Neuronal stem cell (in vitro differentiated cells): ENCODE measurements around the gene DNAJC18.
A peak's percentile ranks its signal among the peaks of the same experiment; 100 is the strongest.

Source experiments
- DNase-seq: peaks from one replicate; pipeline ENCODE4 v3.0.0-alpha.2; 2013; ENCODE audit warnings: low spot score
- H2AFZ ChIP-seq: one replicate; pipeline ENCODE4 v1.6.1; 2013; ENCODE audit warnings: mild to moderate bottlenecking, low read length, inconsistent platforms
- H2AK5ac ChIP-seq: 2 replicates; pipeline ENCODE4 v1.6.1; 2013; ENCODE audit warnings: low read depth, mild to moderate bottlenecking, inconsistent platforms, low read length, moderate library complexity, mixed read lengths
- H2BK120ac ChIP-seq: 2 replicates; pipeline ENCODE4 v1.6.1; 2013; ENCODE audit warnings: low read depth, mild to moderate bottlenecking, inconsistent platforms, low read length, moderate library complexity, mixed read lengths
- H2BK12ac ChIP-seq: one replicate; pipeline ENCODE4 v1.6.1; 2013; ENCODE audit warnings: low read length, inconsistent platforms
- H2BK15ac ChIP-seq: 2 replicates; pipeline ENCODE4 v1.6.1; 2013; ENCODE audit warnings: mild to moderate bottlenecking, low read length, inconsistent platforms, mixed read lengths
- H2BK5ac ChIP-seq: one replicate; pipeline ENCODE4 v1.6.1; 2013; ENCODE audit warnings: inconsistent platforms, mild to moderate bottlenecking, low read length, moderate library complexity
- H3K14ac ChIP-seq: one replicate; pipeline ENCODE4 v1.6.1; 2013; ENCODE audit warnings: low read length, inconsistent platforms
- H3K18ac ChIP-seq: 2 replicates; pipeline ENCODE4 v1.6.1; 2013; ENCODE audit warnings: low read length, inconsistent platforms
- H3K23ac ChIP-seq: 2 replicates; pipeline ENCODE4 v1.6.1; 2013; ENCODE audit warnings: low read depth, mild to moderate bottlenecking, mixed read lengths, low read length, inconsistent platforms; ENCODE audit not compliant: poor library complexity
- H3K27ac ChIP-seq: replicated peaks from 3 replicates; pipeline ENCODE4 v1.5.1; 2013; ENCODE audit warnings: low read length, inconsistent platforms
- H3K27me3 ChIP-seq, 3 experiments: 2 replicates each; pipeline ENCODE4 v1.6.1; 2013; ENCODE audit warnings: low read length in 3 of 3, mild to moderate bottlenecking in 2 of 3, inconsistent platforms in 1 of 3, low read depth in 1 of 3, mixed read lengths in 1 of 3, moderate library complexity in 1 of 3; ENCODE audit not compliant: control insufficient read depth in 3 of 3, insufficient read depth in 3 of 3
- H3K36me3 ChIP-seq, 2 donors: replicated peaks in 1 of 2; 2 replicates each; pipeline ENCODE4 v1.6.1; 2013; ENCODE audit warnings: low read length in 2 of 2; ENCODE audit not compliant: control insufficient read depth in 2 of 2, insufficient read depth in 2 of 2
- H3K4ac ChIP-seq: 2 replicates; pipeline ENCODE4 v1.6.1; 2013; ENCODE audit warnings: inconsistent platforms, mild to moderate bottlenecking, low read length, moderate library complexity
- H3K4me1 ChIP-seq, 2 donors: 1 replicate in 1 of 2; 2 replicates in 1 of 2; pipeline ENCODE4 v1.6.1; 2013; ENCODE audit warnings: low read length in 2 of 2, low read depth in 1 of 2; ENCODE audit not compliant: control insufficient read depth in 2 of 2, insufficient read depth in 1 of 2
- H3K4me2 ChIP-seq: one replicate; pipeline ENCODE4 v1.6.1; 2013; ENCODE audit warnings: mild to moderate bottlenecking, low read length, inconsistent platforms; ENCODE audit not compliant: insufficient read depth, poor library complexity, severe bottlenecking
- H3K4me3 ChIP-seq, 2 donors: 2 replicates each; pipeline ENCODE4 v1.5.1; 2013; ENCODE audit warnings: low read length in 2 of 2, mild to moderate bottlenecking in 2 of 2, inconsistent platforms in 1 of 2, moderate library complexity in 1 of 2
- H3K79me1 ChIP-seq: one replicate; pipeline ENCODE4 v1.6.1; 2013; ENCODE audit warnings: low read depth, mild to moderate bottlenecking, inconsistent platforms, low read length, moderate library complexity
- H3K9ac ChIP-seq: one replicate; pipeline ENCODE4 v1.6.1; 2013; ENCODE audit warnings: mild to moderate bottlenecking, low read depth, low read length, inconsistent platforms; ENCODE audit not compliant: poor library complexity
- H3K9me3 ChIP-seq, 2 donors: replicated peaks in 1 of 2; 2 replicates each; pipeline versions ENCODE3 to v1.6.1; 2013; ENCODE audit warnings: low read length in 2 of 2, mild to moderate bottlenecking in 2 of 2, inconsistent platforms in 1 of 2, low read depth in 1 of 2, mixed read lengths in 1 of 2, moderate library complexity in 1 of 2; ENCODE audit not compliant: control insufficient read depth in 2 of 2, insufficient read depth in 1 of 2
- H4K8ac ChIP-seq: one replicate; pipeline ENCODE4 v1.6.1; 2013; ENCODE audit warnings: low read depth, mild to moderate bottlenecking, inconsistent platforms, low read length, moderate library complexity
- H4K91ac ChIP-seq: one replicate; pipeline ENCODE4 v1.6.1; 2013; ENCODE audit warnings: low read length, low read depth, mild to moderate bottlenecking, inconsistent platforms; ENCODE audit not compliant: poor library complexity
- WGBS, 2 donors: extraction: QIAGEN DNeasy Blood & Tissue Kit; methylation state at CpG; one replicate each; pipeline ENCODE4 v1.1.7; 2013; ENCODE audit warnings: missing lambda C conversion rate in 2 of 2, mixed read lengths in 1 of 2; ENCODE audit not compliant: insufficient read length in 2 of 2, insufficient replicate concordance in 1 of 2; ENCODE audit errors: extremely low coverage in 2 of 2; 5-methylcytosine and 5-hydroxymethylcytosine counted together

The DNAJC18 gene

GRCh38 chr5:139381837-139382761 is 57.2 kb downstream of the DNAJC18 start:
- Histone ChIP-seq H3K4me1 (peaks cover 0 to 2% of the 10 kb centered on the region in 2 donors), H3K23ac (peak overlapping the region; percentile 96), H3K36me3 (no peaks in the 10 kb centered on the region), H2AFZ (no peak overlapping the region), H3K79me1 (peaks cover 6% of the 10 kb centered on the region), H2AK5ac (peak overlapping the region; percentile 88), H4K91ac (no peak overlapping the region), H2BK120ac (no peak overlapping the region), H3K18ac (peak overlapping the region; percentile 76), H3K4me3 (no peak overlapping the region), H3K14ac (no peak overlapping the region), H3K27ac (no peak overlapping the region), H4K8ac (peak overlapping the region; percentile 65), H2BK15ac (no peak overlapping the region), H3K27me3 (peaks cover 0 to 16% (median 0%) of the 10 kb centered on the region in 3 experiments), H3K4ac (peak overlapping the region; percentile 84), H3K9me3 (no peaks in the 10 kb centered on the region), H3K9ac (no peak overlapping the region), H2BK12ac (no peak overlapping the region), H2BK5ac (peak overlapping the region; percentile 22), H3K4me2 (no peak overlapping the region)
- WGBS, 2 donors: no CpG with 5 or more reads among the region's 28 CpGs
- no peak for DNase-seq

GRCh38 chr5:139379626-139380449 is 59.5 kb downstream of the DNAJC18 start:
- Histone ChIP-seq H3K4me2 (no peak overlapping the region), H3K79me1 (peaks cover 7% of the 10 kb centered on the region), H3K27ac (no peak overlapping the region), H3K27me3 (peaks cover 0 to 2% (median 0%) of the 10 kb centered on the region in 3 experiments), H2BK5ac (no peak overlapping the region), H3K14ac (peak overlapping the region; percentile 89), H3K36me3 (peaks cover 0 to 4% of the 10 kb centered on the region in 2 donors), H3K4me1 (peaks cover 0 to 2% of the 10 kb centered on the region in 2 donors), H3K4ac (peak overlapping the region; percentile 37), H2BK15ac (no peak overlapping the region), H2AFZ (no peak overlapping the region), H2AK5ac (peak overlapping the region; percentile 70), H4K91ac (no peak overlapping the region), H2BK12ac (no peak overlapping the region), H3K18ac (peak overlapping the region; percentile 64), H3K4me3 (peak overlapping the region in 1 of 2 donors; percentile 21), H4K8ac (peak overlapping the region; percentile 82), H3K9me3 (peaks cover 0 to 3% of the 10 kb centered on the region in 2 donors), H2BK120ac (no peak overlapping the region), H3K9ac (peak overlapping the region; percentile 44), H3K23ac (peak overlapping the region; percentile 73)
- WGBS, 2 donors: no CpG with 5 or more reads among the region's 15 CpGs
- DNase-seq: no peak

- Histone ChIP-seq H2BK15ac (no peak overlapping the region), H3K27me3 (no peaks in the 10 kb centered on the region), H2BK12ac (peak overlapping the region; percentile 41), H3K4me3 (no peak overlapping the region), H3K27ac (no peak overlapping the region), H3K9ac (peak overlapping the region; percentile 44), H3K4me1 (peaks cover 0 to 2% of the 10 kb centered on the region in 2 donors), H3K23ac (peak overlapping the region; percentile 73), H3K18ac (no peak overlapping the region), H3K9me3 (peaks cover 0 to 3% of the 10 kb centered on the region in 2 donors), H2BK120ac (no peak overlapping the region), H4K8ac (no peak overlapping the region), H3K4me2 (no peak overlapping the region), H2BK5ac (no peak overlapping the region), H3K4ac (no peak overlapping the region), H2AFZ (no peak overlapping the region), H3K14ac (no peak overlapping the region), H2AK5ac (no peak overlapping the region), H3K79me1 (peaks cover 7% of the 10 kb centered on the region), H3K36me3 (peaks cover 1 to 6% of the 10 kb centered on the region in 2 donors), H4K91ac (no peak overlapping the region)
- no CpG with 5 or more reads among the region's 13 CpGs for WGBS, 2 donors
- DNase-seq: no peak
These were observed 60.4 kb downstream of the DNAJC18 start for GRCh38 chr5:139378941-139379361.
